K562 (cell line): ENCODE results near the gene HDHD3. TPM values are rescaled to one million over a fixed set of nuclear protein-coding genes. Genes with fewer than 3 reads are reported as not detected.
A peak's percentile ranks its signal among the peaks of the same experiment; 100 is the strongest.

Experiments used
- ATAC-seq: fragments of 200-7000 bp; cut with Tn5 transposase; 3 replicates; pipeline ENCODE4 v1.9.1; 2020; ENCODE audit warnings: moderate library complexity
- BruUV-seq: library from RNA; stranded (reverse); fragments of 400-500 nt; replicated peaks from 2 replicates; lab custom pipeline; 2021; lab: Mats Ljungman, UMichigan
- CTCF ChIA-PET: fragments of 300-600 bp; formaldehyde crosslinking; extraction: SDS; loops from one replicate; lab custom pipeline; 2021; ENCODE audit warnings: low intra/inter-chr PET ratio; lab: Yijun Ruan, JAX
- POLR2A ChIA-PET: fragments of 300-600, 350-650 bp; sonication (Branson Sonifier 250); formaldehyde crosslinking; extraction: SDS; loops from one replicate; lab custom pipeline; 2021; ENCODE audit warnings: antibody characterized with exemption, inconsistent platforms; lab: Yijun Ruan, JAX
- DNase-seq, 4 experiments: peaks; one replicate each; pipeline versions ENCODE4 v3.0.0 to v3.0.0-alpha.2; 2011 to 2018; ENCODE audit warnings: low spot score in 3 of 4, mixed read lengths in 3 of 4; ENCODE audit errors: extremely low read depth in 1 of 4
- FAIRE-seq: peaks from 2 replicates; lab custom pipeline; 2011; peaks lifted over from hg19 to GRCh38; lab: Jason Lieb, UNC
- H2AFZ ChIP-seq: 2 replicates; pipeline ENCODE4 v1.6.0; 2011; ENCODE audit warnings: low read depth, low read length, control low read depth, inconsistent platforms
- H3K27ac ChIP-seq: fragments of 200-600 bp; 3 replicates; pipeline ENCODE4 v1.8.0; 2011; ENCODE audit warnings: low read depth, mild to moderate bottlenecking, control low read depth, inconsistent platforms, low read length, moderate library complexity, mixed read lengths; ENCODE audit errors: extremely low read depth
- H3K27me3 ChIP-seq, 2 experiments: fragments of 300-600 bp in 1 of 2; 2 replicates in 1 of 2; 3 replicates in 1 of 2; pipeline versions ENCODE4 v1.6.0 to v1.8.0; 2011; ENCODE audit warnings: inconsistent platforms in 2 of 2, low read length in 2 of 2, mild to moderate bottlenecking in 1 of 2, mixed read lengths in 1 of 2, moderate library complexity in 1 of 2; ENCODE audit not compliant: control insufficient read depth in 2 of 2, insufficient read depth in 2 of 2
- H3K36me3 ChIP-seq: fragments of 300-600 bp; 3 replicates; pipeline ENCODE4 v1.8.0; 2011; ENCODE audit warnings: mild to moderate bottlenecking, low read length, inconsistent platforms; ENCODE audit not compliant: control insufficient read depth, insufficient read depth
- H3K4me1 ChIP-seq, 2 experiments: fragments of 200-600 bp in 1 of 2; replicated peaks in 1 of 2; 2 replicates in 1 of 2; 3 replicates in 1 of 2; pipeline versions ENCODE4 v1.5.1 to v1.8.0; 2011; ENCODE audit warnings: inconsistent platforms in 2 of 2, low read length in 2 of 2, mild to moderate bottlenecking in 1 of 2, mixed read lengths in 1 of 2, moderate library complexity in 1 of 2; ENCODE audit not compliant: control insufficient read depth in 2 of 2, insufficient read depth in 2 of 2
- H3K4me2 ChIP-seq: 2 replicates; pipeline ENCODE4 v1.6.1; 2011; ENCODE audit warnings: low read length, control low read depth, inconsistent platforms, mixed read lengths; ENCODE audit not compliant: insufficient read depth
- H3K4me3 ChIP-seq: fragments of 200-600 bp; sonication (generic), shearing (Covaris generic); 2 replicates; pipeline ENCODE4 v1.5.1; 2016; ENCODE audit warnings: control low read depth, inconsistent platforms
- H3K79me2 ChIP-seq: fragments of 200-600 bp; 3 replicates; pipeline ENCODE4 v1.8.0; 2011; ENCODE audit warnings: low read length, inconsistent platforms; ENCODE audit not compliant: control insufficient read depth, insufficient read depth
- H3K9ac ChIP-seq, 2 experiments: 2 replicates each; pipeline versions ENCODE4 v1.6.0 to v1.6.1; 2011; ENCODE audit warnings: low read depth in 2 of 2, low read length in 2 of 2, control low read depth in 1 of 2, inconsistent platforms in 1 of 2, mild to moderate bottlenecking in 1 of 2, mixed read lengths in 1 of 2; ENCODE audit not compliant: insufficient read depth in 1 of 2
- H3K9me1 ChIP-seq: one replicate; pipeline ENCODE4 v1.6.0; 2011; ENCODE audit warnings: inconsistent platforms, mild to moderate bottlenecking, low read length, moderate library complexity; ENCODE audit not compliant: control insufficient read depth, insufficient read depth
- H3K9me3 ChIP-seq: replicated peaks from 2 replicates; pipeline ENCODE4 v1.5.1; 2011; ENCODE audit warnings: low read depth, low read length, inconsistent platforms; ENCODE audit not compliant: control insufficient read depth, insufficient read depth
- H4K20me1 ChIP-seq: replicated peaks from 2 replicates; pipeline ENCODE4 v1.6.1; 2011; ENCODE audit warnings: low read length, inconsistent platforms, mixed read lengths; ENCODE audit not compliant: control insufficient read depth, insufficient read depth
- CBFA2T3 ChIP-seq: fragments of 450-650 bp; IDR thresholded peaks from 2 replicates; pipeline ENCODE4 v1.6.1; 2017
- CTBP1 ChIP-seq: fragments of 450-650 bp; IDR thresholded peaks from 2 replicates; pipeline ENCODE4 v1.6.1; 2016; ENCODE audit warnings: borderline replicate concordance
- E2F4 ChIP-seq: sonication (generic); formaldehyde crosslinking; IDR thresholded peaks from 2 replicates; pipeline ENCODE4 v1.8.0; 2022; ENCODE audit warnings: mild to moderate bottlenecking, low read depth, missing genetic modification reagents
- MAZ ChIP-seq, 2 experiments: fragments of 450-650 bp in 1 of 2; sonication (generic) in 1 of 2; formaldehyde crosslinking; IDR thresholded peaks in 1 of 2; conservative IDR thresholded peaks in 1 of 2; 2 replicates each; pipeline versions ENCODE4 v1.4.0 to v1.5.0; 2020; ENCODE audit warnings: mild to moderate bottlenecking in 1 of 2, missing genetic modification reagents in 1 of 2
- MEIS2 ChIP-seq: fragments of 450-650 bp; IDR thresholded peaks from 2 replicates; pipeline ENCODE4 v1.6.1; 2014; ENCODE audit warnings: mild to moderate bottlenecking; ENCODE audit not compliant: partially characterized antibody
- NCOR1 ChIP-seq: fragments of 450-650 bp; IDR thresholded peaks from 2 replicates; pipeline ENCODE4 v1.6.1; 2016; ENCODE audit warnings: mild to moderate bottlenecking, moderate library complexity
- PURB ChIP-seq: sonication (generic); formaldehyde crosslinking; IDR thresholded peaks from 2 replicates; pipeline ENCODE4 v1.9.0; 2021; ENCODE audit warnings: low read depth, mild to moderate bottlenecking, missing genetic modification reagents
- SMC3 ChIP-seq: conservative IDR thresholded peaks from 2 replicates; pipeline ENCODE4 v1.6.1; 2011; ENCODE audit warnings: low read depth, low read length, improper control_type of control experiment; ENCODE audit not compliant: insufficient read depth
- ZNF282 ChIP-seq: sonication (generic); formaldehyde crosslinking; IDR thresholded peaks from 2 replicates; pipeline ENCODE4 v1.8.1; 2023; ENCODE audit warnings: missing genetic modification reagents
- ZNF311 ChIP-seq: fragments of 250-450 bp; sonication (Bioruptor Pico); IDR thresholded peaks from 2 replicates; pipeline ENCODE4 v1.4.0; 2020; ENCODE audit warnings: mild to moderate bottlenecking, moderate library complexity
- ZNF398 ChIP-seq: fragments of 250-450 bp; sonication (Bioruptor Pico); IDR thresholded peaks from 2 replicates; pipeline ENCODE4 v1.8.0; 2021; ENCODE audit warnings: moderate library complexity, mild to moderate bottlenecking, inconsistent platforms
- ZNF584 ChIP-seq: fragments of 200-800 bp; sonication (Bioruptor generic); IDR thresholded peaks from 2 replicates; pipeline ENCODE4 v1.6.1; 2016; ENCODE audit warnings: low read depth, mild to moderate bottlenecking, missing genetic modification characterization, missing compliant biosample characterization
- WGBS: fragments of 100-300 bp; shearing (Covaris generic); methylation state at CpG from one replicate; pipeline ENCODE4 v1.1.6; 2016; ENCODE audit warnings: low coverage, mixed read lengths; ENCODE audit not compliant: insufficient coverage; ENCODE audit errors: missing lambda C conversion rate; 5-methylcytosine and 5-hydroxymethylcytosine counted together
- in situ Hi-C: fragments of 300-500 bp; cut with MboI; formaldehyde crosslinking; loops from 4 replicates; pipeline ENCODE4 v1.15.0; 2018; ENCODE audit warnings: inconsistent platforms, mixed read lengths
- intact Hi-C: fragments of 100-400 bp; cut with micrococcal nuclease; formaldehyde crosslinking; loops from 2 replicates; pipeline ENCODE4 v1.14.2; 2022
- polyA plus RNA-seq, 8 experiments: library from polyadenylated mRNA; depleted of rRNA in 4 of 8; stranded (reverse) in 5 of 8; unstranded in 3 of 8; fragments of >200 nt; fragmentation: Nextera tagmentation in 2 of 8; fragmentation: Illumina TruSeq in 1 of 8; extraction: Ambion mirVana in 2 of 8; extraction: Trizol in 1 of 8; gene quantifications; 2 replicates each; pipeline versions ENCODE4 v1.2.1 to v1.2.3, GENCODE V29; 2011 to 2014; ENCODE audit warnings: inconsistent platforms in 1 of 8, missing spikeins in 1 of 8
- total RNA-seq, 7 experiments: library from RNA; depleted of rRNA in 6 of 7; stranded (reverse); fragments of >200 nt in 6 of 7; fragmentation: Illumina TruSeq in 2 of 7; extraction: Trizol in 2 of 7; gene quantifications; 2 replicates each; pipeline versions ENCODE4 v1.2.1 to v1.2.3, GENCODE V29; 2011 to 2021; ENCODE audit warnings: low replicate concordance in 1 of 7

HDHD3 gene
- total and polyA plus RNA-seq, 9 of the 15 experiments (the other 6 are each of a cell fraction or from before 2014, with no cell fraction given) = 1.1 to 19.1 (median 10.9) TPM

- BruUV-seq = no TSS peak
- no peaks in the 10 kb centered on the region for H3K9me3 ChIP-seq
- H3K9me1 ChIP-seq = no peaks in the 10 kb centered on the region
- ChIA-PET POLR2A (interaction anchor here (0.6 to 4.5 kb wide), 8 partner anchors 8 to 154 kb away, joined by 3 to 43 read pairs (median 3); partner anchors contain the start of genes C9orf43 and POLE3), CTCF (no interaction called here)
- ATAC-seq (no peak), FAIRE-seq (no peak), DNase-seq (no peak)
- no peaks in the 10 kb centered on the region for H3K27me3 ChIP-seq
- H3K9ac ChIP-seq = no peak overlapping the region
- in situ Hi-C loops = no loop called here
- no peak overlapping the region for H2AFZ ChIP-seq
- TF ChIP-seq SMC3 = no peak
- no peak overlapping the region for H3K4me3 ChIP-seq
- 0 out of 2 replicates have a peak, but pooled peaks cover 3% of the 10 kb centered on the region for H4K20me1 ChIP-seq
- intact Hi-C loops = no loop called here
- H3K4me2 ChIP-seq = no peak overlapping the region
- no peaks in the 10 kb centered on the region for H3K36me3 ChIP-seq
- H3K27ac ChIP-seq = no peak overlapping the region
- 73% methylated on average over 4 of the region's 5 CpGs for WGBS
- H3K4me1 ChIP-seq = peaks cover 22 to 42% of the 10 kb centered on the region in 2 experiments; a peak in 4 of 5 replicates
- H3K79me2 ChIP-seq = no peaks in the 10 kb centered on the region
Measured at GRCh38 chr9:113398796-113399195, 22.0 kb upstream of the HDHD3 start.

DNA sequence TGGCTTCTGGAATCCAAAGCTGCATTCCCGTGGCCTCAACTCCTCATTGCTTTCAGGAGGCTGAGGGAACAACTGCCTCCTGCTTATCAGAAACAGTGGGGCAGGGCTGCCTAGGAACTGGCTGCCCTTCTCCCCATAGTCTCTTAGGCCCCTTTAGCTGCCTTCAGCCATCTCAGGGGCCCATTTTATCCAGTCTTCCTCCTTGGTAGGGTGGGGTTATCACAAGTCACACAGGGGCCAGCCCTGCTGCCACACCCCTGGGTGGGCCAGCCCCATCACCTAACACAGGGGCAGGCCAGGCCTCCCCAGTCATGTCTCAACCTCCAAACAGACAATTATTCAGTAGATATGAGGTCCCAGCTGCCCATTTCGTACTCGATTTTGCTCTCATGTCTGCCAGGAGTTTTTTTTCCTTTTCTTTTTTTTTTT lies 20.4 kb upstream of the HDHD3 start:
- FAIRE-seq = no peak
- no TSS peak for BruUV-seq
- TF ChIP-seq E2F4 (CRISPR knock-in tag) = no peak
- no peak for TF ChIP-seq ZNF584 (CRISPR knock-in tag)
- no peak for TF ChIP-seq PURB
- no peak for TF ChIP-seq MEIS2
- TF ChIP-seq ZNF311 (CRISPR knock-in tag) = no peak
- no peak for TF ChIP-seq ZNF398 (CRISPR knock-in tag)
- no peak for TF ChIP-seq CTBP1
- no peak for TF ChIP-seq ZNF282 (CRISPR knock-in tag)
- TF ChIP-seq MAZ (CRISPR knock-in tag; conservative IDR thresholded peaks at IDR 0.05 in 1 of 2, IDR thresholded peaks at IDR 0.05 in 1 of 2) = no peak
- TF ChIP-seq NCOR1 = peak; percentile 57; the same call in 1 of the 2 replicates
- TF ChIP-seq CBFA2T3 = peak; percentile 76

More for the DNA sequence above, 20.4 kb upstream of the HDHD3 start:
- DNase-seq (peak; percentile 56 to 85 (median 68)), ATAC-seq (peak; percentile 7)
- Histone ChIP-seq H3K4me3 (no peak overlapping the region), H3K36me3 (no peaks in the 10 kb centered on the region; the same call in 2 of the 3 replicates), H3K9me1 (no peaks in the 10 kb centered on the region), H2AFZ (peak overlapping the region; percentile 26; the same call in 1 of the 2 replicates), H3K4me2 (peak overlapping the region; percentile 64), H3K27me3 (no peaks in the 10 kb centered on the region), H4K20me1 (0 out of 2 replicates have a peak, but pooled peaks cover 3% of the 10 kb centered on the region), H3K9ac (peak overlapping the region; percentile 10 to 87; a peak in 2 of 4 replicates), H3K27ac (peak overlapping the region; percentile 20; the same call in 2 of the 3 replicates), H3K79me2 (no peaks in the 10 kb centered on the region), H3K9me3 (no peaks in the 10 kb centered on the region), H3K4me1 (peaks cover 22 to 45% of the 10 kb centered on the region in 2 experiments; a peak in 4 of 5 replicates)
- CTCF ChIA-PET = interaction anchor here (0.7 kb wide), 1 partner anchor 77 kb away, joined by 3 read pairs; no protein-coding TSS in a partner anchor
- POLR2A ChIA-PET = interaction anchor here (0.8 to 2.0 kb wide), 2 partner anchors 11 to 267 kb away, joined by 3 to 4 read pairs; no protein-coding TSS in a partner anchor
- in situ Hi-C loops (no loop called here), intact Hi-C loops (no loop called here)
- 10% methylated on average over 3 of the region's 3 CpGs for WGBS
